Measurements from ENCODE around the gene DROSHA. TPM values are rescaled to one million over a fixed set of nuclear protein-coding genes. Genes with fewer than 3 reads are reported as not detected.

Gene DROSHA
- total and polyA plus RNA-seq, 2 donors (not counting 3 experiments of a cell fraction or from before 2014, with no cell fraction given) = 49.1 to 96.4 TPM

- H3K27ac ChIP-seq (ENCODE audit: insufficient read depth, low read depth, low read length) = no peak overlapping the region
- no peak for TF ChIP-seq POLR2A (IDR thresholded peaks at IDR 0.05; ENCODE audit: low read depth, low read length)
- no peak for TF ChIP-seq GATA2 (IDR thresholded peaks at IDR 0.05; ENCODE audit: insufficient read depth, insufficient read length, low read depth, low read length)
- TF ChIP-seq POLR2AphosphoS5 (IDR thresholded peaks at IDR 0.05; ENCODE audit: insufficient read depth, low read depth, low read length) = no peak
- TF ChIP-seq, protein P1, sequence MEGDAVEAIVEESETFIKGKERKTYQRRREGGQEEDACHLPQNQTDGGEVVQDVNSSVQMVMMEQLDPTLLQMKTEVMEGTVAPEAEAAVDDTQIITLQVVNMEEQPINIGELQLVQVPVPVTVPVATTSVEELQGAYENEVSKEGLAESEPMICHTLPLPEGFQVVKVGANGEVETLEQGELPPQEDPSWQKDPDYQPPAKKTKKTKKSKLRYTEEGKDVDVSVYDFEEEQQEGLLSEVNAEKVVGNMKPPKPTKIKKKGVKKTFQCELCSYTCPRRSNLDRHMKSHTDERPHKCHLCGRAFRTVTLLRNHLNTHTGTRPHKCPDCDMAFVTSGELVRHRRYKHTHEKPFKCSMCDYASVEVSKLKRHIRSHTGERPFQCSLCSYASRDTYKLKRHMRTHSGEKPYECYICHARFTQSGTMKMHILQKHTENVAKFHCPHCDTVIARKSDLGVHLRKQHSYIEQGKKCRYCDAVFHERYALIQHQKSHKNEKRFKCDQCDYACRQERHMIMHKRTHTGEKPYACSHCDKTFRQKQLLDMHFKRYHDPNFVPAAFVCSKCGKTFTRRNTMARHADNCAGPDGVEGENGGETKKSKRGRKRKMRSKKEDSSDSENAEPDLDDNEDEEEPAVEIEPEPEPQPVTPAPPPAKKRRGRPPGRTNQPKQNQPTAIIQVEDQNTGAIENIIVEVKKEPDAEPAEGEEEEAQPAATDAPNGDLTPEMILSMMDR (IDR thresholded peaks at IDR 0.05; ENCODE audit: extremely low read depth in 1 of 2, insufficient read depth in 1 of 2, low read depth in 1 of 2, low read length in 2 of 2) = no peak
- TF ChIP-seq FOS (IDR thresholded peaks at IDR 0.05; ENCODE audit: borderline replicate concordance, insufficient read depth, low read length) = no peak
- TF ChIP-seq JUN (IDR thresholded peaks at IDR 0.05; ENCODE audit: borderline replicate concordance, insufficient read depth, insufficient read length, low read depth) = no peak
- no peak for TF ChIP-seq MYC (IDR thresholded peaks at IDR 0.05; ENCODE audit: low read depth, low read length)
- no peak for TF ChIP-seq EZH2 (IDR thresholded peaks at IDR 0.05; ENCODE audit: borderline replicate concordance, low read depth, low read length, severe bottlenecking)
- TF ChIP-seq, protein P2, sequence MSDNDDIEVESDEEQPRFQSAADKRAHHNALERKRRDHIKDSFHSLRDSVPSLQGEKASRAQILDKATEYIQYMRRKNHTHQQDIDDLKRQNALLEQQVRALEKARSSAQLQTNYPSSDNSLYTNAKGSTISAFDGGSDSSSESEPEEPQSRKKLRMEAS (IDR thresholded peaks at IDR 0.05; ENCODE audit: insufficient read depth, insufficient read length) = no peak
- H3K4me1 ChIP-seq (ENCODE audit: control insufficient read depth, extremely low read depth, insufficient read depth, low read length) = peaks cover 13% of the 10 kb centered on the region
- FAIRE-seq (no peak), DNase-seq (ENCODE audit: low read depth, low spot score) (no peak)
- no peaks in the 10 kb centered on the region for H3K27me3 ChIP-seq (ENCODE audit: control insufficient read depth in 2 of 2, insufficient read depth in 2 of 2, low read length in 2 of 2)
- BruUV-seq (replicated peaks) = no TSS peak
- CTCF ChIA-PET = no interaction called here
- H3K79me2 ChIP-seq (ENCODE audit: control insufficient read depth, insufficient read depth, low read length) = no peaks in the 10 kb centered on the region
- H3K4me3 ChIP-seq (replicated peaks in 1 of 3; ENCODE audit: insufficient read depth in 1 of 3, low read depth in 1 of 3, low read length in 3 of 3) = no peak overlapping the region
- intact Hi-C loops (cut with micrococcal nuclease) = no loop called here
- no peaks in the 10 kb centered on the region for H3K9me1 ChIP-seq (replicated peaks; ENCODE audit: control insufficient read depth, extremely low read depth, insufficient read depth, low read length)
- dilution Hi-C loops (cut with MboI; ENCODE audit: extremely low pct_ligation_motif_present, low sequenced_read_pairs) = no loop called here
- no peak overlapping the region for H3K4me2 ChIP-seq (ENCODE audit: insufficient read depth, low read length)
- no peaks in the 10 kb centered on the region for H3K9me3 ChIP-seq (replicated peaks; ENCODE audit: control insufficient read depth, insufficient read depth, low read length)
- peaks cover 0 to 13% of the 10 kb centered on the region in 2 experiments for H3K36me3 ChIP-seq (ENCODE audit: control insufficient read depth in 2 of 2, extremely low read depth in 1 of 2, insufficient read depth in 2 of 2, low read length in 2 of 2)
- no peak overlapping the region for H2AFZ ChIP-seq (ENCODE audit: low read depth, low read length)
- POLR2A ChIA-PET = no interaction called here
- H4K20me1 ChIP-seq (replicated peaks; ENCODE audit: control insufficient read depth, extremely low read depth, insufficient read depth, low read length) = no peaks in the 10 kb centered on the region
- H3K9ac ChIP-seq (replicated peaks; ENCODE audit: extremely low read depth, insufficient read depth, low read length) = no peak overlapping the region
These were observed 97.0 kb downstream of the DROSHA start for GRCh38 chr5:31434898-31435297.

Data from endothelial cell of umbilical vein (primary cell).